HuH-7 (cell line): ENCODE results near the gene COIL.
A peak's percentile ranks its signal among the peaks of the same experiment; 100 is the strongest.
"Not testable (repeated sequence)": the region's sequence is repeated elsewhere in the genome, so short reads cannot be mapped to it uniquely, and the experiment has no call there.

Source experiments
- DNase-seq: peaks from one replicate; pipeline ENCODE4 v3.0.0; 2011; ENCODE audit warnings: low spot score

COIL gene

GRCh38 chr17:56978441-56979090, 17.7 kb upstream of the COIL start:
- DNase-seq = peak; percentile 19

GRCh38 chr17:56977673-56978395, 17.0 kb upstream of the COIL start, which contains the start of gene SCPEP1:
SCPEP1 (plus strand) TSS chr17:56978131; CDS start chr17:56978160, 29 bp downstream.
- peak; percentile 90 for DNase-seq

GRCh38 chr17:56976941-56977608, 16.2 kb upstream of the COIL start:
- no peak for DNase-seq

- no peak for DNase-seq
These were observed 14.8 kb upstream of the COIL start for GRCh38 chr17:56975656-56976055.

GRCh38 chr17:56974055-56974454, 13.2 kb upstream of the COIL start:
- DNase-seq = no peak

- no peak for DNase-seq
These were observed 12.7 kb upstream of the COIL start for GRCh38 chr17:56973520-56973919.

GRCh38 chr17:56972111-56972730, 11.4 kb upstream of the COIL start:
- DNase-seq = no peak

GRCh38 chr17:56970974-56971373, 10.1 kb upstream of the COIL start:
- no peak for DNase-seq

- DNase-seq = no peak
These were observed 5.5 kb upstream of the COIL start for GRCh38 chr17:56966338-56966737.

GRCh38 chr17:56965681-56966080, 4.8 kb upstream of the COIL start:
- DNase-seq = not testable (repeated sequence)

- not testable (repeated sequence) for DNase-seq
These were observed 4.4 kb upstream of the COIL start for GRCh38 chr17:56965241-56965640.

GRCh38 chr17:56956992-56957391, 3.9 kb downstream of the COIL start:
- DNase-seq = no peak

- no peak for DNase-seq
These were observed 11.3 kb downstream of the COIL start for GRCh38 chr17:56949595-56949994.

- DNase-seq = no peak
These were observed 12.4 kb downstream of the COIL start for GRCh38 chr17:56948491-56948890.

GRCh38 chr17:56947741-56948140, 13.1 kb downstream of the COIL start:
- DNase-seq = no peak

- no peak for DNase-seq
These were observed 14.8 kb downstream of the COIL start for GRCh38 chr17:56945938-56946505.

- no peak for DNase-seq
These were observed 17.2 kb downstream of the COIL start for GRCh38 chr17:56943505-56944125.

GRCh38 chr17:56939869-56940484, 20.9 kb downstream of the COIL start:
- peak; percentile 52 for DNase-seq

GRCh38 chr17:56938206-56938605, 22.6 kb downstream of the COIL start:
- not testable (repeated sequence) for DNase-seq

- no peak for DNase-seq
These were observed 23.2 kb downstream of the COIL start for GRCh38 chr17:56937687-56938086.

GRCh38 chr17:56936697-56937322, 24.0 kb downstream of the COIL start:
- DNase-seq = no peak
